K562 (cell line): ENCODE measurements around the gene SLC35E1. TPM values are rescaled to one million over a fixed set of nuclear protein-coding genes. Genes with fewer than 3 reads are reported as not detected.

ENCODE experiments used
- ARID3A ChIP-seq: IDR thresholded peaks from 2 replicates; pipeline ENCODE4 v1.6.1; 2012; ENCODE audit warnings: low read depth, low read length, improper control_type of control experiment, borderline replicate concordance
- CBX3 ChIP-seq, 2 experiments: IDR thresholded peaks; 1 replicate in 1 of 2; 2 replicates in 1 of 2; pipeline ENCODE4 v1.6.1; 2012; ENCODE audit warnings: inconsistent platforms in 2 of 2, low read length in 2 of 2, borderline replicate concordance in 1 of 2, control low read depth in 1 of 2
- CTBP1 ChIP-seq: fragments of 450-650 bp; IDR thresholded peaks from 2 replicates; pipeline ENCODE4 v1.6.1; 2016; ENCODE audit warnings: borderline replicate concordance
- EGR1 ChIP-seq: fragments of 450-650 bp; conservative IDR thresholded peaks from 2 replicates; pipeline ENCODE4 v1.6.1; 2017; ENCODE audit warnings: mild to moderate bottlenecking
- FOXK1 ChIP-seq: sonication (generic); formaldehyde crosslinking; IDR thresholded peaks from 2 replicates; pipeline ENCODE4 v1.8.0; 2022; ENCODE audit warnings: missing genetic modification reagents, mild to moderate bottlenecking, borderline replicate concordance
- FOXK2 ChIP-seq, 2 experiments: fragments of 450-650 bp; IDR thresholded peaks in 1 of 2; conservative IDR thresholded peaks in 1 of 2; 2 replicates each; pipeline ENCODE4 v1.6.1; 2016; ENCODE audit warnings: low read depth in 2 of 2, mild to moderate bottlenecking in 1 of 2
- HDAC2 ChIP-seq: fragments of 450-650 bp; IDR thresholded peaks from 2 replicates; pipeline ENCODE4 v1.6.1; 2016; ENCODE audit warnings: mild to moderate bottlenecking
- HES1 ChIP-seq: fragments of 450-650 bp; IDR thresholded peaks from 2 replicates; pipeline ENCODE4 v1.6.1; 2016; ENCODE audit warnings: low read depth, mild to moderate bottlenecking, moderate library complexity
- HLTF ChIP-seq: fragments of 450-650 bp; IDR thresholded peaks from 2 replicates; pipeline ENCODE4 v1.6.1; 2016
- HNRNPH1 ChIP-seq: fragments of 200-400 bp; formaldehyde crosslinking; optimal IDR thresholded peaks from 2 replicates; pipeline ENCODE3; 2017; ENCODE audit warnings: low read depth, mild to moderate bottlenecking, low read length, moderate library complexity
- KDM5B ChIP-seq: fragments of 200-600 bp; sonication (generic); IDR thresholded peaks from 2 replicates; pipeline ENCODE4 v1.6.1; 2012; ENCODE audit warnings: low read depth, mild to moderate bottlenecking, moderate library complexity, low read length, control low read depth, inconsistent platforms; ENCODE audit not compliant: insufficient replicate concordance
- L3MBTL2 ChIP-seq: fragments of 450-650 bp; IDR thresholded peaks from 2 replicates; pipeline ENCODE4 v1.6.1; 2016; ENCODE audit warnings: mild to moderate bottlenecking, moderate library complexity
- LEF1 ChIP-seq: fragments of 450-650 bp; IDR thresholded peaks from 2 replicates; pipeline ENCODE4 v1.6.1; 2016; ENCODE audit warnings: mild to moderate bottlenecking
- MCM2 ChIP-seq: fragments of 450-650 bp; IDR thresholded peaks from 2 replicates; pipeline ENCODE4 v1.6.1; 2017; ENCODE audit warnings: low read depth, mild to moderate bottlenecking
- MTF1 ChIP-seq: fragments of 250-450 bp; sonication (Bioruptor Pico); IDR thresholded peaks from 2 replicates; pipeline ENCODE4 v1.9.0; 2021; ENCODE audit warnings: moderate library complexity, mild to moderate bottlenecking, inconsistent platforms, borderline replicate concordance
- NRF1 ChIP-seq, 2 experiments: fragments of 450-650 bp; IDR thresholded peaks in 1 of 2; conservative IDR thresholded peaks in 1 of 2; 2 replicates each; pipeline ENCODE4 v1.6.1; 2014; ENCODE audit warnings: mild to moderate bottlenecking in 2 of 2
- POLR2A ChIP-seq: fragments of 450-650 bp; conservative IDR thresholded peaks from 2 replicates; pipeline ENCODE4 v1.6.1; 2016
- POLR2AphosphoS2 ChIP-seq: IDR thresholded peaks from 2 replicates; pipeline ENCODE4 v1.6.1; 2012; ENCODE audit warnings: low read length, improper control_type of control experiment
- RAD51 ChIP-seq: fragments of 450-650 bp; IDR thresholded peaks from 2 replicates; pipeline ENCODE4 v1.7.1; 2016; ENCODE audit warnings: low read depth, mild to moderate bottlenecking, borderline replicate concordance
- SAFB ChIP-seq: fragments of 200-400 bp; formaldehyde crosslinking; IDR thresholded peaks from 2 replicates; pipeline ENCODE4 v1.6.1; 2017; ENCODE audit warnings: low read depth, low read length, borderline replicate concordance
- SRSF7 ChIP-seq: fragments of 200-400 bp; formaldehyde crosslinking; optimal IDR thresholded peaks from 2 replicates; pipeline ENCODE3; 2017; ENCODE audit warnings: mild to moderate bottlenecking, low read depth, low read length
- TARDBP ChIP-seq: fragments of 450-650 bp; IDR thresholded peaks from 2 replicates; pipeline ENCODE4 v1.6.1; 2016
- TFAM ChIP-seq: fragments of 250-450 bp; sonication (Bioruptor Pico); conservative IDR thresholded peaks from 2 replicates; pipeline ENCODE4 v1.5.0; 2021; ENCODE audit warnings: mild to moderate bottlenecking, moderate library complexity
- U2AF1 ChIP-seq: fragments of 200-400 bp; formaldehyde crosslinking; optimal IDR thresholded peaks from 2 replicates; pipeline ENCODE3; 2017; ENCODE audit warnings: mild to moderate bottlenecking, low read depth, low read length, moderate library complexity
- ZBTB26 ChIP-seq: fragments of 450-650 bp; formaldehyde crosslinking; IDR thresholded peaks from 2 replicates; pipeline ENCODE4 v1.4.0; 2022; ENCODE audit warnings: missing genetic modification characterization
- ZC3H8 ChIP-seq: fragments of 450-650 bp; IDR thresholded peaks from 2 replicates; pipeline ENCODE4 v1.6.1; 2017
- ZNF586 ChIP-seq: fragments of 450-650 bp; formaldehyde crosslinking; conservative IDR thresholded peaks from 2 replicates; pipeline ENCODE4 v1.4.0; 2020; ENCODE audit warnings: mild to moderate bottlenecking, moderate library complexity
- ZNF589 ChIP-seq: fragments of 200-800 bp; sonication (Bioruptor generic); IDR thresholded peaks from 2 replicates; pipeline ENCODE4 v1.6.1; 2016; ENCODE audit warnings: low read depth, missing genetic modification characterization, missing compliant biosample characterization
- ZNF75A ChIP-seq: fragments of 450-650 bp; formaldehyde crosslinking; IDR thresholded peaks from 2 replicates; pipeline ENCODE4 v1.4.0; 2020; ENCODE audit warnings: mild to moderate bottlenecking
- polyA plus RNA-seq, 8 experiments: library from polyadenylated mRNA; depleted of rRNA in 4 of 8; stranded (reverse) in 5 of 8; unstranded in 3 of 8; fragments of >200 nt; fragmentation: Nextera tagmentation in 2 of 8; fragmentation: Illumina TruSeq in 1 of 8; extraction: Ambion mirVana in 2 of 8; extraction: Trizol in 1 of 8; gene quantifications; 2 replicates each; pipeline versions ENCODE4 v1.2.1 to v1.2.3, GENCODE V29; 2011 to 2014; ENCODE audit warnings: inconsistent platforms in 1 of 8, missing spikeins in 1 of 8
- total RNA-seq, 7 experiments: library from RNA; depleted of rRNA in 6 of 7; stranded (reverse); fragments of >200 nt in 6 of 7; fragmentation: Illumina TruSeq in 2 of 7; extraction: Trizol in 2 of 7; gene quantifications; 2 replicates each; pipeline versions ENCODE4 v1.2.1 to v1.2.3, GENCODE V29; 2011 to 2021; ENCODE audit warnings: low replicate concordance in 1 of 7

SLC35E1 gene
- total and polyA plus RNA-seq, 9 of the 15 experiments (the other 6 are each of a cell fraction or from before 2014, with no cell fraction given): 15.0 to 40.1 (median 25.7) TPM

GRCh38 chr19:16542045-16542909 lies 29.9 kb downstream of the SLC35E1 start, which contains the start of gene CHERP (continued):
- no peak for TF ChIP-seq FOXK2 (conservative IDR thresholded peaks at IDR 0.05 in 1 of 2, IDR thresholded peaks at IDR 0.05 in 1 of 2; ENCODE audit: low read depth in 2 of 2)
- TF ChIP-seq HNRNPH1: no peak
- no peak for TF ChIP-seq FOXK1 (CRISPR knock-in tag)
- no peak for TF ChIP-seq TFAM (CRISPR knock-in tag)
- TF ChIP-seq MTF1: no peak
- no peak for TF ChIP-seq LEF1
- TF ChIP-seq EGR1: no peak
- TF ChIP-seq NRF1 (conservative IDR thresholded peaks at IDR 0.05 in 1 of 2, IDR thresholded peaks at IDR 0.05 in 1 of 2): peak; percentile 94 to 95
- no peak for TF ChIP-seq RAD51
- TF ChIP-seq HDAC2: 0 out of 2 replicates have a peak, but pooled peaks have one; percentile 19
- peak; percentile 76; the same call in 1 of the 2 replicates for TF ChIP-seq TARDBP
- TF ChIP-seq ZC3H8: no peak
- peak; percentile 90 for TF ChIP-seq POLR2A
- no peak for TF ChIP-seq HES1
- peak; percentile 88 for TF ChIP-seq L3MBTL2
- no peak for TF ChIP-seq ZNF75A (CRISPR knock-in tag)
- TF ChIP-seq MCM2: no peak
- TF ChIP-seq U2AF1: peak; percentile 63
- no peak for TF ChIP-seq HLTF
- TF ChIP-seq ARID3A: no peak
- peak; percentile 96 for TF ChIP-seq KDM5B
- no peak for TF ChIP-seq ZBTB26 (CRISPR knock-in tag)
- peak; percentile 58 for TF ChIP-seq CTBP1
- TF ChIP-seq SRSF7: no peak
- no peak for TF ChIP-seq POLR2AphosphoS2
- TF ChIP-seq CBX3 (IDR thresholded peaks at IDR 0.05; ENCODE audit: borderline replicate concordance in 1 of 2, low read length in 2 of 2): no peak
- peak; percentile 91 for TF ChIP-seq SAFB
- TF ChIP-seq ZNF589 (CRISPR knock-in tag): no peak
- TF ChIP-seq ZNF586: no peak
